Urothelium cell line (cell line): ENCODE measurements around the gene NEIL1.

ENCODE experiments used
- DNase-seq: peaks from one replicate; pipeline ENCODE4 v3.0.0; 2011; ENCODE audit warnings: low spot score, mixed read lengths
- FAIRE-seq: peaks from 2 replicates; lab custom pipeline; 2011; peaks lifted over from hg19 to GRCh38; lab: Jason Lieb, UNC

NEIL1 gene

DNA sequence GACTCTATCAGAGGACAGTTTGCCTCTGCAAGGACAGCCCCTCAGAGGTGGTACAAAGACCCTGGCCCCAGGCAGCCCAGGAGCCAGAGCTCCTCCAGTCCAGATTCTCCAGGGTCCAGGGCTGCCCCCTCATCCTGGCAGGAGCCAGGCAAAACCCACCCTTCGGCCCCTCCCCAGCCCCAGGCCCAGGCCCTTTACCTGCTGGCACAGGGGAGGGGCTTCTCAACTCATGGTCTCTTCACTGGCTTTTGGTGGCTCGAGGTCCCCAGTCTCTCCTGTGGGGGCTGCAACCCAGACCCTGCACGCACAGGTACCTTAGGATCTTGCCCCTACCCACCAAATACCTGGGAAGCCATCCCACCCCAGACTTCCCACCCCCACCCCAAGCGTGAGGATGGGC is 8.5 kb downstream of the NEIL1 start:
- DNase-seq (no peak), FAIRE-seq (no peak)

DNA sequence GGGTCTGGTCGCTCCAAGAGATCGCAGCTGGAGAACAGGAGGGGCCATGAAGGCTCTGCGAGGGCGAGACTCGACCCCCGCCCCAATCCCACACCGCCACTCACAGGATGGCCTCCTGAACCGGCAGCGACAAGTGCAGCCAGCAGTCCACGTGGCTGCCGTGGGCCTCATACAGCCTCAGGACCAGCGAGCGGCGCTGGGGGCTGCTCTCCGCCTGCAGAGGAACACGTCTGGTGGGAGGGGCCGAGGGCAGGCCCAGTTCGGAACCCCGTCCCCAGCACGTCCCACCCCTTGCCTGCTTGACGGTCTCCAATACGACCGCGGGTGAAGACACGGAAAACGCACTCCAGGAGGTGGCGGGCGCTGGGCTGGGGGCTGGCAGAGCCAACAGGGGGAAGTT is 9.2 kb downstream of the NEIL1 start:
- FAIRE-seq (no peak), DNase-seq (no peak)

DNA sequence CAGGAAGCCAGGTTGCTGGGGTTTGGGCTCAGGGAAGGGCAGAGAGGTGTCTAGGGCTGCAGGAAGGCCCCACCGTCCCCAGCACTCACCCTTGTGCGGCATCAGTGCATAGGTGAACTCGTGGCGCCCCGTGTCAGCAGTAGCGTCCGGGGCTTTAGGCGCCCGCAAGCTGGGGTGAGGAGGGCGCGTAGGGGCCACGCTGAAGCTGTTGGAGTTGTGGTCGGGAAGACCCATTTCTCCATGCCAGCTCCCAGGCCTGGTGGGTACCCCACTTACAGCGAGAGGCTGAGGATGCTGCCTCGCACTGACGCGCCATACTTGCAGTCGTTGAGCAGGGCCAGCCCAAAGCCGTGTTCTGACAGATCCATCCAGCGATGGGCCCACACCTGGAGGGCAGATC is 9.7 kb downstream of the NEIL1 start:
- no peak for DNase-seq
- FAIRE-seq: no peak

DNA sequence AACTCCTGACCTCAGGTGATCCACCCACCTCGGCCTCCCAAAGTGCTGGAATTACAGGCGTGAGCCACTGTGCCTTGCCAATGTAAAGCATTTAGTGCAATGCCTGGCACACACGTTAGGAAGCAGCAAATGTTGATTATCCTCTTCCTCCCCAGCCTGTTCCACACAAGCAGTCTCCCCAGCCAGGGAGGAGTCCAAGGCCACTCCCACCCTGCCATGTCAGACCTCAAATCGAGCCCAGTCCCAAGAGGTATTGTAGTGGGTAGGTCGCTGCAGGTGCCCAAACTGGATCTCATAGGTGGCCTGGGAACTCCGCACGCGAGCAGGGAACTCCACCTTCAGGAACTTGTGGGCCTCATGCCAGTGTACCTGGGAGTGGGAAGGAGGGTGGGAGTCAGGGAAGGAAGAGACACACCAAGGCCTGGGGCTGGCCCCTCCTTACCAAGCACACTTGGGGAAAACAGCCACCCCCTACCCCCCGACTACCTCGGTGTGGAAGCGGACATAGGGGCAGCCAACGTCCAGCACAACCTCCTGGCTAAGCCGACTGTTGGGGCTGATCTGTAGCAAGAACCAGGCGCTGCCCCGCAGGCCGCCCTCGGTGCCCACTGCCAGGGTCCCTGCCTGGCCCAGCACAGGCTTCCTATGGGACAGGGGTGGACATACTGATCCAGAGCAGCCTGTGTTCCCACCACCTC is 11.3 kb downstream of the NEIL1 start:
- no peak for FAIRE-seq
- DNase-seq: no peak

DNA sequence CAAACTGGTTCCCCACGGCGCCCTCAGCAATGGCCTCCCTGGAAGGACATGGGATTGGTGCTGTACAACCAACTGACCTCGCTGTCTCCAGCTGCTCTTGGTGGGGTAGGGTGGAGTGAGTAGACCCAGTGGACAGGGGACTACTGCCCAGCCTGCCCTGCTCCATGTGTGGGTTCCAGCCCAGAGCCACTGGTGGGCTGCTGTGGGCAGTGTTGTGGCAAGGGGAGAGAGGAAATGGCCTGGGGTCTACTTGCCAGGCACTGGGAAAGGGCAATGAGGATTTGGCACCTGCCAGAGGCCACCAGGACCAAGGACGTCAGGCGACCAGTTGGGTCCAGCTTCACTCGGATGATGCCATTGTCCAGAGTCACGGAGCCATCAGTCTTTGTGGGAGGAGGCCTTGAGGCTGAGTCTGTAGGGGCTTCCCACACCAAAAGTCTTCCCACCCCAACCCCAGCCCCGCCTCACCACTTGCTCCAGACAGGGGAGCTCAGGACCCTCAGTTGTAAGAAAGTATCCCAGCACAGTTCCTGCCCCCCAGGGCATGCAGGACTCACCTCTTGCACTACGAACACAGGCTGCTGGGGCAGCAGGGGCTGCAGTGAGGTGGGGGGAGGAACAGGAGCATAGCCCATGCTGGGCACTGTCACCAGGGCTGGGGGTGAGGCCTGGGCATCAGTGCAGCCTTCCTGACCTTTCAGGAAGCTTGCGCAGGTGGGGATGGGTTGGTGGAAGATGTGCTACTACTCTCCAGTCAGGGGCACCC is 12.1 kb downstream of the NEIL1 start:
- DNase-seq (no peak), FAIRE-seq (no peak)

DNA sequence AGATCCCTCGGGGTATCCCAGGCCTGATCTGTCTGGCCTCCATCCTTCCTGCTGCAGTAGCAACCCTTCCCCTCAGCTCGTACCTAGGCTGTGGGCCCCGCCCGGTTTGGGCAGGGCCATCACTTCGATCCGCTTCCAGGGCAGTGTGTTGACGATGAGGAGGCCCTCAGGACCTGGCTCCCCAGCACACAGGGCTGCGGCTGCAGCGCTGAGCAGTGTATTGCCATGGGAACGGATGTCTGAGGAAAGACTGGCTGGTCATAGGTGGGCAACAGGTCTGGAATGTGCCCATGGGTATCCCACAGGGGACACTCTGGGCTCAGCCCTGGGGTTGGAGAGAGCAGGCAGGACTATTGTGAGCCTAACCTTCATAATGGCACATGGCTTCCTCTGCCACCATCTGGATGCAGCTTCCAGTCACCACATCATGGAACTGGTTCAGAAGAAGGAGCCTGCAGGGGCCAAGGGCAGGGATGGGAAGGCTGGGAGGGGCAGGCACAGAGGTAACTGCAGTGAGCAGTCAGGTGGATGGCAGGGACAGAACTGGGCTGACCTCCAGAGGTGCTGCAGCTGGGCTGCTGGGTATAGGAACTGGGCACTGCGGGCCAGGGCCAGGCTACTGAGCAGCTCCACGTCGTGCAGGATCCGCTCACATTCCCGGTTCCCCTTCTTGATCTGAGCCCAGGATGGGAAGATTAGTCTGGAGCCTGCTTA is 12.9 kb downstream of the NEIL1 start:
- FAIRE-seq: no peak

DNA sequence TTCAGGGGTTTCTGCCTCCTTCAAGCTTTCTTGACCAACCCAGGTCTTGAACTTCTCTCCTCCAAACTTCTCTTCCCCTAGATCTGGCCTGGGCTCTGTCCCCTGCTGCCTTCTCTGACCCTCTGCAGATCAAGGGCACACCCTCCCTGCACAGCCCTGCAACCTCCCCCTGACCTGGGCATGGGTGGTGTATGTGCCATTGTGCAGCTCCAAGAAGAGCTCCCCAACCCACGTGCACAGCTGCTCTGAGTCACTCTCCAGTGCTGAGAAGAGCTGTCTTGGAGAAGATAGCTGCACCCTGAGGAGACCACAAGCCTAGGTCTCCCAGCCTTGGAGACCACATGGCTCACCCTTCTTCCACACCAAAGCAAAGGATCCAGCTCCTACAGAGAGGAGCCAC is 13.6 kb downstream of the NEIL1 start:
- DNase-seq: no peak
- no peak for FAIRE-seq

More for the DNA sequence above, 12.9 kb downstream of the NEIL1 start:
- DNase-seq: no peak

DNA sequence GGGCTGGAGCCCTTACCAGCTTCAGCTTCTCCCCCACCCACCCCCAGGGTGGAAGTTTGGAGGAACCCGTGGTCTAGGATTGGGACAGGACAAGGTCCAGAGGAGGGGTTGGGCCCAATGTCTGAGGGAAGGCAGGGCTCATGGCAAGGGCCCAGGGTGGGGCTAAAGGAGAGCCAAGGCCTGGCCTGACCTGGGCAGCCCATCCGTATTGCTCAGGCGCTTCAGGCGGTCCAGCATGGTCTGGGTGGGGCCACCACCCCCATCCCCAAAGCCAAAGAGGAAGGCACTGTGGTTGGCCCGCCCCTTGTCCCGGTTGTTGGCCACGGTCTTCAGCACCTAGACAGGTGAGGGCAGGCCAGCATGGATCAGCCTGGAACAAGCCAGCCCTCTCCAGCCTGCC is 14.0 kb downstream of the NEIL1 start:
- DNase-seq (no peak), FAIRE-seq (no peak)

DNA sequence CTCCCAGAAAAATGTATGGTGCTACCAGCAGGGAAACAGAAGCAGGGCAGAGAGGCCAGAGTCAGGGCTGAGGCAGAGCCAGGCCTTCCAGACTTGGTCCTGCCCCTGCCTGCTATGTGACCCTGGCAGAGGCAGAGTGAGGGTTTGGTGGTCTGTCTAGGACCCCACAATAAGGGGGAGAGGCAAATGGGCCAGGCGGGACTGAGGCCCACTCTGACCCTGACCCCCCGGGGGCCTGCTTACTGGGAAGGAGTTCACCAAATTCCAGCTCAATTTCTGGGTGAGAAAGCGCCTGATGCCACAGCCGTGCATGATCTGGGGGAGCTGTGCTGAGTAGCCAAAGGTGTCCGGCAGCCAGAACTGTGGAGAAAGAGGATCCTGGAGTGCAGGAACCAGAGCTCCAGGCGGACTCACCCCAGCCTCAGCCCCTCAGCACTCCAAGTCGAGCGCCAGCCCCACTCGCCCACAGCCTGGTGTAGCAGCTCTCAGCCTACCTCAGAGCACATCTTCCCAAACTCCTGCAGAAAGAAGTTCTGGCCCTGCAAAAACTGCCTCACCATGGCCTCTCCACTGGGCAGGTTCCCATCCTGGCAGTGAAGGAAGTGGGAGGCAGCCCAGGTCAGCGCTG is 14.6 kb downstream of the NEIL1 start:
- FAIRE-seq (no peak), DNase-seq (no peak)

DNA sequence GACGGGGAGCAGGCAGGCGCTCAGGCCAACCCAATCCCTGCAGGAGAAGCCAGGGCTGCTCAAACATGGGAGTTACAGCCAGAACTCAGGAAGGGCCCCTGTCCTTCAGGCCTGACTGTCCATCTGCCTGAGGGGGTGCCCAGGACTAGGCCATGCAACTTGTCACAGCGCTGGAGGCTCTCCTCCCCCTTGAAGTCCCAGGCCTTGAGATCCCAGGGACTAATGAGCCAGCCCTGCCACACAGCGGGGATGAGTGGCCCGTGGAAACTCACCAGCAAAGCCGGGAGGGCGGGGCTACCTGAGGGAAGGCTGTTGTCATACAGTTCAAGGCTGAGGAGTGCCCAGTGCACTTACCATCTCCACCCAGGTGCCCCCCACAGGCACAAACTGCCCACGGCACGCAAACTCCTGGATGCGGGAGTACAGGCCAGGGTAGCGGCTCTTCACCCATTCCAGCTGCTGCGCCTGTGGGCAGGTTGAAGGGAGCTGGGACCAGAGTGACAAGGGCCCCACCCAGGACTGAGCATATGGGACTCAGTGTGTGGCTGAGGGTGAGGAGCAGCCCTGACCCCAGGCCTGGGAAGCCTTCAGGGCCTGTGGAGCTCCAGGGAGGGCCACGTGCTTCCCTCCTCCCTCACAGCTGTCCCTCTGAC is 15.3 kb downstream of the NEIL1 start:
- no peak for FAIRE-seq
- DNase-seq: no peak

DNA sequence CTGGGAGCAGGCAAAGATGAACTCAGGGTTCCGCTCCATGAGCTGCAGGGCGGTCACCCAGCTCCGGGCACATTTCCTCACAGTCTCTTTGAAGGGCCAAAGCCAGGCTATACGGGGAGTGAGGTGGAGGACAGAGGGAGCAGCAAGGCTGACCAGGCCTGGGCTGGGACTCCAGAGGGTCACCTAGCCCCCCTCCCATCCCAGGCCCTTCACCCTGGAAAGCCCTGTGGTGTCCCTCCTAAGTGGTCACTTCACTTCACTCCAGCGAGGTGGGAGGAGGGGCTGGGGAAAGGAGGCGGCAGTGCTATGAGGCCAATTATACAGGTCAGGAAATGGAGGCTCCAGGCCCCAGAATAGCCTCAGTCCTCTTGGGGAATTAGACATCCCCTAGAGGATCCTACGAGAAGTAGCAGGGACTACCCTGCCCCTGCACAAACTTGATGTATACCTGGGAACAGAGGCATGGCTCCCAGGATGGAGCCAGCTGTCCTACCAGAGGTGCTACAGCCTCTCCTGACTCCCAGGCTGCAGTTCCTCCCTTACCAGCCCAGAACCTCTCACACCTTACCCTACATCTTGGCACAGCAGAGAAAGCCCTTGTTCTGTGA is 15.9 kb downstream of the NEIL1 start:
- DNase-seq (no peak), FAIRE-seq (no peak)

DNA sequence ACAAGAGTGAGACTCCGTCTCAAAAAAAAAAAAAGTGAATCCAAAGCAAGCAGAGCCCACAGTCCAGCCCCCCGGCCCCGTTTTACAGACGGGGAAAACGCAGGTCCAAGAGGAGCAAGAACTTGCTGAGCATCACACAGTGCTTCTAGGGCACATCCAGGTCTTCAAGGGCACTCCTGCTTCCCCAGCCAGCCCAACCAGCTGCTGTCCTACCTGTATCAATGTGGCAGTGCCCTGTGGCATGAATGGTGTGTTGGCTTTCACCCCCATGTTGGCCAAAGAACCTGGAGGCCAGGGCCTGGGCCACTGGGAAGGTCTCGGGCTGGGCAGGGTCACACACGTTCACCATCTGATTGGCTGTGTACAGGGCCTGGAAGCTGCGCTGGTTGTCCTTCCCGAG is 16.9 kb downstream of the NEIL1 start:
- FAIRE-seq: no peak

DNA sequence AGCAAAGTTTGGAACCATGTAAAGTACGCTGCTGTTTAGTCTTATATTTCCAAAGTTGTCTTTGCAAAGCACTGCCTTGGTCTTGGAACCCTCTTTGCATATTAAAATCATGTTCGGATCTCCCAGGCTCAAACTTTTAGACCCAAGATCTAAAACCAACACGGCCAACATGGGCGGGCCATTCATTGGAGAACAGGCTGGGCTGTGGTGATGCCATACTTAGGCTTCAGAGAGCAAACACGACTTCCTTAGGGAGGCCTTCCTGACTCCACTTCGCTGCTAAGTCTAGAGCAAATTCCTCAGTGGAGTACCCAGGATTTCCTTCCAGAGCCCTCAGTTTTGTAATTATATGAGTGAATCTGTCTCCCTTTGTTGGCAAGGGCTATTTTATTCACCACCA is 18.0 kb downstream of the NEIL1 start:
- FAIRE-seq (no peak), DNase-seq (no peak)

More for the DNA sequence above, 16.9 kb downstream of the NEIL1 start:
- DNase-seq: no peak

DNA sequence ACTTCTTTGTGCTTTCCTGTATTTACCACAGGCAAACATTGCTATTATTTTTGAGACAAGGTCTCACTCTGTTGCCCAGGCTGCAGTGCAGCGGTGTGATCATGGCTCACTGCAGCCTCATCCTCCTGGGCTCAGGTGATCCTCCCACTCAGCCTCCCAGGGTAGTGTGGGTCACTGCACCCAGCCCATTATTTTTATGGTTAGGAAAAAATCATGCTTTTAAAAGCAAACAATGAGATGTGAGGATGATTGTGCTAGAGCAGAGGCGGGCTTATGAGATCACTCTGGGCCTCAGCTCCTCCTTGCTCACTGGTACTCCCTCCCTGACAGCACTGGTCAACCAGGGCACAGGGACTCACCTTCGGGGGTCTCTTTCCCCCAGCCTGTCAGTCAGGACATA is 19.3 kb downstream of the NEIL1 start:
- FAIRE-seq (no peak), DNase-seq (no peak)

DNA sequence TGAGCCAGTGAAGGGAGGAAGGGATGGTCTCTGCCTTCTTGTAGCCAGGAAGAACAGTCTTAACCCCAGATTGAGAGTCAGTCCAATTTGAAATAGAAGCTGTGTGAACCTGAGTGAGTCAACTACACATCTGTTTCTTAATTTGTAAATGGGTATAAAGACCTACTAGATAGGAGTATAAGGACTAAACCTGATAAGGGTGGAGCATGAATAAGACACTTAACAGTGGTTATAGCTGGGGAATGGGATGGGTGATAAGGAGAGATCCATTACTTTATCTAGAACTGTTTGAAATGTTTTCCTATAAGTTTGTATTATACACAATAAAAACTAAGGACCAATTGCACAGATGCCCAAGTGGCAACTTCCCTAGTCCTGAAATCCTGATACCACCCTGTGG is 20.2 kb downstream of the NEIL1 start:
- DNase-seq (no peak), FAIRE-seq (no peak)

DNA sequence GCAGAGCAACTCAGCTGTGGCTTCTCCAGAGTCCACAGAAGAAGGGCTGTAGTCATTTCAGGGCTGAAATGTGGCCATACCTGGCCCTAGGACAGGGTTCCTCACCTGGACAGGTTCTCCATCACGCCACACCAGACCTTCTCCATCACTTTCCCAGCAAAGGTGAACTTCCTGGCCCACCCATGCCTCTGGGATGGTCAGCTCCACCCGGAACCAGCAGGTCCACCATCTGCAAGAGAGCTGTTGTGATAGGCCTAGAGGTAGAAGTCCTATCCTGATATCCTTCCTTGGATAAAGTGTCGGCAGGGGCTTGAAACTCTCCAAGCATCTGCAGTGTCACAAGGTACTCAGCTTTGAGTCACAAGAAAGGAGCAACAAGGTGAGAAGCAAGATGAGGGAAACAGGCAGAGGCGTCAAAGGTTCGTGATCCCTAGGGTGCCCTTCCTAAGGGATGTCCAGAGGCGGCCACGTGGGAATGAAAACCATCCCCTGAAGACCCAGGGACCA is 20.6 kb downstream of the NEIL1 start:
- FAIRE-seq (no peak), DNase-seq (no peak)

DNA sequence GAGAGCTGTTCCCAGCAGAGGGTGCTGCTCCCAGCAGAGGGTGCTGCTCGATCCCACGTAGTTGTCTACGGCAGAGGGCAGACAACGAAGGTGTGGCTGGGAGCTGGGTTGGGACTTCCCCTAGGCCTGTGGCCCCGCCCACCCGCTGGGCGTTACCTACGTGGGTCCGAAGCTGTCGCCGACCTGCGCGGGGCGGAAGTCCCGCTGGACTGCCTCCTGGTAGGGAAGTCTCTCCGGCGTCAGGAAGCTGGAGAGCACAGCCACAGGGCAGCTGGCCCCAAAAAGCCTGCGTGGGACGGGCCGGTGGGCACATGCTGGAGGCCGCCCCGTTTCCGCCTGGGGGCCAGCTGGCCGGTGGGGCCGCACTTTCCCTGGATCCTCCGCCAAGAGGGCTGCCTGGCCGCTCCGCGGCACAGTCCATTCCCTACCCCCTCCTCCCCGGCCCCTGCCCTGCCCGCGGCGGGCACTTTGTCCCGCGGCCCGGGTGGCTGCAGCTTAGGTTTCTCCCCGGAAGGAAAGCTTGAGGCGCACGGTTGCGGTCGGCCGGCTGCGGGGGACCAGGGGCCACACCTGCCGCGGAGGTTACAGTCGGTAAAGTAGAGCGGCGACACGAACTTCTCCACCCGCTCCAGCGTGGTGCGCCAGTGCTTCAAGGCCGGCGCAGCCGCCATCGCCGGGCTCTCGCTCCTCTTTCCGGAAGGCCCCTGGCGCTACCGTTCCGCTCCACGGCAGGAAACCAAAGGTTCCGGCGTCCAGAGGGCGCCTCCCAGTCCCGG is 21.3 kb downstream of the NEIL1 start, which contains the start of gene MAN2C1:
Gene MAN2C1, minus strand, starts transcription at position 695 of the 776 bp plus-strand sequence. Its CDS starts 24 bp downstream, at position 671.
- DNase-seq (peak; percentile 98), FAIRE-seq (peak; percentile 98)

DNA sequence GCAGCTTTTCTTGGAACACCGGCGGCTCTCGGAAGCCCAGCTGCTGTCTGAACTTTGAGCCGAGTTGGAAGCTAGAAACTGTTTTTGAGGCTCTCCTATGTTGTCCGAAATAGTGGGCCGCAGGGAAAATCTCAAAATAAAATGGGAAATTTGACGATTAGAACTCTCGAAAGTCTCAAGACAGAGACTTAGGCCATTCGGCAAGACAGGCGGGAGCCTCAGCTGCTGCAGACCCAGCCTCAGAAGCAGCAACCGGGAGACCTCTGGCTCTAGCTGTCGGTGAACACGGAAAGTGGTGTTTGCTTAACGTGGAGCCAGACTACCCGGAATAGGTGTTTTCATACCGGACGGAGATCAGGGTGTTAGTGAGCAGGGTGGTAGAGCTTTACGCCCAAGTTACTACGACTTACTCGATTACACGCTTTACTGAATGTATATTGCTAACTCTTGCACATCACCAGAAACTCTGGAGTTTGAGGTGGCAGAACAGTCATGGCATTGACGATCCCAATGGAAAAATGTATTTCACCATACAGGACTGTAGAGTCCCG is 21.9 kb downstream of the NEIL1 start:
- FAIRE-seq (no peak), DNase-seq (no peak)
